ENCODE results near the gene AKAP6.
A peak's percentile ranks its signal among the peaks of the same experiment; 100 is the strongest.

Gene AKAP6

DNA sequence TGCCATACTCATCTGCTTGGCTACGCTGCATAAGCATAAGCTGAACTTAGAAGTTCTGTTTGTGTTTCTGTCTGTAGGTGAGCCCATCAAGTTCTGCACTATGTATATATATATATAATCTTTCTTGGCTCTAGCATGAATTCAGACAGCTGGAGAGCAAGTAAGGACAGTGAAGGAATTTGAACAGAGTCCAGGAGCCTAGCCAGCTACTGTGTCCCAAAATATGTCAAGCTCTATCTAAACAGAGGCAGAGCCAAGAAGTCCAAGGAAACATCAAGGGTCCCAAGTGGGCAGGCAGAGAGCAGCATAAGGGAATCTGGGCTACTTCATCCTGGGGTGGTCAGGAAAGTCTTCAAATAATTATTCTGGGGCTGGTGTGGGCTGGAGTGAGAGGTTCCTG, 491.1 kb downstream of the AKAP6 start:
- DNase-seq (ENCODE audit: low spot score) = no peak
- no peak for TF ChIP-seq CTCF (IDR thresholded peaks at IDR 0.05)
- peak overlapping the region; percentile 33 to 55 for H3K27ac ChIP-seq
- no peak overlapping the region for H3K4me3 ChIP-seq

- H3K4me3 ChIP-seq = no peak overlapping the region
- H3K27ac ChIP-seq = peak overlapping the region; percentile 33 to 55
- no peak for TF ChIP-seq CTCF (IDR thresholded peaks at IDR 0.05)
- DNase-seq (ENCODE audit: low spot score) = no peak
Observed at GRCh38 chr14:32820682-32821081, 491.6 kb downstream of the AKAP6 start.

- no peak overlapping the region for H3K4me3 ChIP-seq
- H3K27ac ChIP-seq = no peak overlapping the region
- no peak for TF ChIP-seq CTCF (IDR thresholded peaks at IDR 0.05)
- DNase-seq (ENCODE audit: low spot score) = no peak
Observed at GRCh38 chr14:32821964-32822653, 493.0 kb downstream of the AKAP6 start.

DNA sequence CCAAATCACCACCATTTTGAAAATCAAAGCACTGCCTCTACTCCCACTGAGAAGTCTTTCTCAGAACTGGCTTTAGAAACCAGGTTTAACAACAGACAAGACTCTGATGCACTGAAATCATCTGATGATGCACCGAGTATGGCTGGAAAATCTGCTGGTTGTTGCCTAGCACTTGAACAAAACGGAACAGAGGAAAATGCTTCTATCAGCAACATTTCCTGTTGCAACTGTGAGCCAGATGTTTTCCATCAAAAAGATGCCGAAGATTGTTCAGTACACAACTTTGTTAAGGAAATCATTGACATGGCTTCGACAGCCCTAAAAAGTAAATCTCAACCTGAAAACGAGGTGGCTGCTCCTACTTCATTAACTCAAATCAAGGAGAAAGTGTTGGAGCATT, 494.6 kb downstream of the AKAP6 start:
- H3K27ac ChIP-seq = no peak overlapping the region
- H3K4me3 ChIP-seq = no peak overlapping the region
- no peak for TF ChIP-seq CTCF (IDR thresholded peaks at IDR 0.05)
- DNase-seq (ENCODE audit: low spot score) = no peak

GRCh38 chr14:32824195-32824594, 495.1 kb downstream of the AKAP6 start:
- DNase-seq (ENCODE audit: low spot score) = no peak
- no peak for TF ChIP-seq CTCF (IDR thresholded peaks at IDR 0.05)
- Histone ChIP-seq H3K27ac (no peak overlapping the region), H3K4me3 (no peak overlapping the region)

- Histone ChIP-seq H3K27ac (no peak overlapping the region), H3K4me3 (no peak overlapping the region)
- no peak for TF ChIP-seq CTCF (IDR thresholded peaks at IDR 0.05)
- no peak for DNase-seq (ENCODE audit: low spot score)
Observed at GRCh38 chr14:32825058-32825457, 496.0 kb downstream of the AKAP6 start.

DNA sequence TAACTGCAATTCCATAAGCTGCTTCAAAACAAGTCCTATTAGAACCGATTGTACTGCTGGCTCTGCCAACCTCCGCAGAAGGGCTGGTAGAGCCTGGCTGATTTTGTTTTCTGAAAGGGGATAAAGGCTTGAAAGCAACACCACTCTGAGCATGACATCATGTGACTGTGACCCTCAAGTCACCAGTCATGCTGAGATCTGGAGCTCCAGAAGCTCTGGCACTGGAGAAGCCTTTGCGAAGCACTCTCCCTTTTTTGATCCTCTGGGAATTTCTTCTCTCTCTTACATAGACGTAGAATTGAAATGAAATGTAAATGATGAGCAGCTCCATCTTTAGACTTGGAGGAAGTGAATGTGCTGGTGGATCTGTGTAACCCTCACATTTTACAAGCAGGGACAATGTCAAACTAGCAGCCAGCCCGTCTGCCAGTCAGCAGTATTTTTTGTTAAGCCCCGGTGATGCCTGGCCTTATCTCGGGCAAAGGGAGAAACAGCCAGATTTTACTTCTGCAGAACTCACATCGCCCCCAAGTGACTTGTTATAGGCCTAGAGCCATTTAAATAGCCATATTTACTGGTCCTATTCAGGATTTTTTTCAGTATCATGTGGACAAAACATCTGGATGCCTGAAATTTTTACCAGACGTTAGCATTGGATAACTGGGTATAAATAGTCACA, 497.4 kb downstream of the AKAP6 start:
- DNase-seq (ENCODE audit: low spot score) = no peak
- Histone ChIP-seq H3K4me3 (peak overlapping the region; percentile 33), H3K27ac (peak overlapping the region; percentile 17 to 45)

More for the DNA sequence above, 497.4 kb downstream of the AKAP6 start:
- TF ChIP-seq CTCF (IDR thresholded peaks at IDR 0.05) = no peak

Measured in coronary artery (tissue), 2 donors.